Stimulated activated CD4-positive, alpha-beta T cell treated with anti-CD3 and anti-CD28 coated beads, TNF-alpha, amount 100 ng/mL, for 48 hours (primary cell): Measurements from ENCODE around the gene CEP295NL.
"Not testable (repeated sequence)": the region's sequence is repeated elsewhere in the genome, so short reads cannot be mapped to it uniquely, and the experiment has no call there.

ENCODE experiments used
- DNase-seq, 3 donors: peaks; one replicate each; pipeline ENCODE4 v3.0.0-alpha.2; 2020; ENCODE audit warnings: low read depth in 3 of 3

Gene CEP295NL

DNA sequence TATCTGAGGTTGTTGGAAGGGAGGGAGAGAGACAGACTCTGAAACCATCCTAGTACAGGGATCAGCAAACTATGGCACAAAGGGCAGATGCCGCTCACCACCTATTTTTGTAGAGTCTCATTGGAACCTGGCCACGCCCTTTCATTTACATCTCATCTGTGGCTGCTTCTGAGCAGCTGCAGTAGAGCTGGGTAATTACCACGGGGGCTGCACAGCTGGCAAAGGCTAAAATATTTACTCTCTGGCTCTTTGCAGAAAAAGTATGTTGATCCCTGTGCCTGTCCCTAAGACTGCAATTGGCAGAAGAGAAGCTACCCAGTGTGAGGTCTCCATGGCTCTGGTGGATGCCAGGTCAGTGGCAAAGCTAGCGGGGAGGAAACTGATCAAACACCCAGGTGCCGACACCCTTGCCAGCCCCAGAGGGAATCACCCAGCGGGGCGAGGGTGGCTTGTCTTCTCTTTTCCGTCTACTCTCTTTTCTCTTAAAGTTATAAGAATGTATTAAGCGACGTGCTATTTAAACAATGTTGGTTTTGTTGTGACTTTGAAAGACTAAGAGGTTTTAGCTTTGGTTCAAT, 14.0 kb downstream of the CEP295NL start:
- no peak for DNase-seq

DNA sequence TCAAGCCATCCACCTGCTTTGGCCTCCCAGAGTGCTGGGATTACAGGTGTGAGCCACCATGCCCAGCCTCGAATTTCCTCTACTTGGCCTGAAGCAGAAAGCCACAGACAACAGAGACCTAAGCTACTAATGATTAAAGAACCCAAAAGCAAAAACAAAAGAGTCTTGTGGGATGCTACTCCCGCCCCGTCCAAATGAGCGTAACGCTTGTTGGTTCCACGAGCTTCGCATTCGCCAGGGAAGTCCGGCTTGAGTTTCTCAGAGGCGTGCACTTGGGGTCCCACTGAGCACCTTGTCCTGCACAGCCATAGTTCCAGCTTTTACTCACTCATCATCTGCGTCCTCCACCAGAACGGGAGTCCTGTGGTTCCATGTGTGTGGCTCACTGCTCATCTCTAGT, 16.0 kb downstream of the CEP295NL start:
- no peak for DNase-seq

DNA sequence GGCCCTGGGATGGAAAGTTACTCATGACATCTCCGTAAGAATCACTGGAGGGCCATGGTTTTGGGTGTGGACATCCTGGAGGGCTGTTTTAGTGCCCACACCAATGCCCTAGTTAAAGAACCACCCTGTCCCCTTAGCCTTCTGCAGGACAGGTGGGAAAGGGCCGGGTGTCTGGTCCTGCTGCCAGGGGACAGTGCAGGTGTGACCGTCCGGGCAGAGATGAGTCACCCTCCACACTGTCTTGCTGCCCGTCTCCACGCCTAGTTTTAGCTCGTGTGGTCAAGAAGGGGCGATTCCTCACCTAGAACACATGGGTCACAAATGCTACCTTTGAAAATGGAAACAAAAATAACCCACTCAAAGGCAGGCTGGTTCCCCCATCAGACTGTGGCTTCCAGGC, 17.0 kb downstream of the CEP295NL start:
- DNase-seq: no peak

DNA sequence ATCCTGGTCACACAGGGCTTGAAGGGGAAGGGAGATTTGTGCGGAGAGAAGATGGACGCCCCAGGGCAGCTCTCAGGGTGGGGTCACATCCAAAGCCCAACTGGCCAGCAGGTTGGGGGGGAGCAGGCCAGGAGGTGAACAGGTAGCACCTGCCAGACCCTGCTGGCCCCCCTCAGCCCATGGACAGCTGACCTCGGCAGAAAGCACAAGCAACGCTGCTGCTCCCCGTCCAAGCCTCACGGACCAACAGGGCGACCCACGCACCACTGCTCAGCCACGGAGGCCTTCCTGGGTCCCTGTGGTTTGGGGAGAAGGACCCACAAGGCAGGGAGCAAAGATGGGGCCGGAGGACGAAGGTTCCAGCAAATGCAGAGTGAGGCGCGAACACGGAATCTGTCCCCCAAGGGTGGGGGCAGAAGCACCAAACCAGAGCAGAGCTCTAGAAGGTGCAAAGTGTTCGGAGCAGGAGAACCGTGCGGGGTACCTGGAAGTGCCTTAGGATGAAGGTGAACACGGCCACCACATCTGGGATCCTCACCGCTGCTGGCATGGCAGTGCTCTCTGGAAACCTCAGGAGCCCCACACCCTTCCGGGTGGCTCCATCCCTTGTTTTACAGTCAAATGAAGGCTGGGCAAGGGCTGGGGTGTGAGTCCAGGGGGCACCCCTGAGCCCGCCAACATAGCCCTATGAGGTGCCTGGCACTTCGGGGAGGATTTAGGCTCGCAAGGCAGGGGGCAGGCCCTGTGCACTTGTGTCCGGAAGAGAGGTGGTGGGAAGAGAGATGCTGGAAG, 17.9 kb downstream of the CEP295NL start:
- DNase-seq: no peak

DNA sequence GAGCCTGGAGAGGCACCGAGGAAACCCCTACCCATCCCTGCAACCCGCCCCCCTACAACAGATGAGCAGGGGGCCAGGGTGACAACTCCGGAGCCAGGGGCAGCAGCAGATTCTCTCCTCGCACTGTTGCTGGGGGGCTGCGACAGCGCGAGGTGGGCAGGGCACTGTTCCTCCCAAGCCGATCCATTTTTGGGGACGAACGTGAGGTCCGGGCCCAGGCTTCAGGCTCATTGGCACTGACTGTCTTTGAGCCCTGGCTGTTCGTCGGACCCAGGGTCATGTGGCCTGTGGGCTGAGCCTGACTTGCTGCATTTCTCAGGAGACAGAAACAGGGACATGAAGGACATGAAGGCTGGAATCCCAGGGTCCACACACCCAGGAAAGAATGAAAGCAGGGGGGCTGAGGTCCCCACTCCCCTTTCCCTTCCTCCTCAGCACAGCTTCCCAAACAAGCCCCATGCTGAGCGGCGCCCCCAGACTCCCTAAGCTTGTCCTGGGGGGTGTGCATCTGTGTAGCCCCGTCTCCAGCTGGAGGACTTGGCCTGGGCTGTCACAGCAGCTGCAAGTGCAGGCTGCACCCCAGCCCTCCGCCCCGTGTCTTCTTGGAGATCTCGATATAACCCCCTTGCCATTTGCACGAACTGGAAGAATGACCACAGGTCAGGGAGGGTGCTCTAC, 18.7 kb downstream of the CEP295NL start:
- DNase-seq: no peak

DNA sequence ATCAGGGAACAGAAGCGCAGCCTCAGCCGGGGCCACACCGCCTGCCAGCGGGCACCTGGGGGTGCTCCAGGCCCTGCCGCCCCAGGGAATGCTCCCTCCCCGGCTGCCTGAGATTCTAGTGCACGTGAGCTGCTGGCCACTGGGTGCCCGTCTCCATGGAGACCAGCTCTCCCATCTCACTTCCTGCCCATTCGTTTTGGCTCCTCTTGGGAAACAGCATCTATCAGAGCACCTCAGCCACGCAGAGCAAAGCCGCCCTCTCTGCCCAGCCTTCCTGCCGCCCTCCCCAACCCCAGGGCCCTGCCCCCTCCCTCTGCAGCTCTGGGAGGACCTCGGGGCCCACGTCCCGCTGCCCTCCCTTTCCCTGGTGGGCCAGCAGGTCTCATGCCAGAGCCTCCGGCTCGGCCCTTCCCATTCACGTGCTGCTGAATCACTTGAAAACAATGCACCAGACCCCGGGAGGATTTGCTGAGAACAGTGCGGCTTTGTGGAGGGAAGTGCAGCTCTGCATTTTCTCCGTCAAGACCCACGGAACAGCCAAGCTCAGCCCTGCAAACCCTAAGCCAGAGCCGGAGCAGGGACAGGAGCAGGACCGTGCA, 19.4 kb downstream of the CEP295NL start:
- no peak for DNase-seq

DNA sequence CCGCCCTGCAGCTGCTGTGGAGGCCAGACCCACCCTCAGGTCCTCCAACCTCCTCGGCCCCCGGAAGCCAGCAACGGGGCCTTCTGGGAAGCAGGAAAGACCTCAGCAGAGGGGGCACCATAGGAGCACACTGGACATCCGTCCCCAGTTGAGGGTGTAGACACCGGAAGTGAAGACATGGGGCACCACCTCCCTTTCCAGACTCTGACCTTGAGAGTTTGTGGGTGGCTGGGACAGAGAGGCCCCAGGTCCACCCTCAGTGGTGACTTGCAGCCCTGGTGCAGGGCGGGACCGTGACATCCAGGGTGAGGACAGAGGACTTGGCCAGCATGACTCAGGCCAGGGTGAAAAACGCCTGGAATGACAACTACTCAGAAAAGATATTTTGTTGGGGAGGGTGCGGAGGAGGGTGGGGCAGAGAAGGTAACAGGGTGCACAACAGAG, 19.9 kb downstream of the CEP295NL start:
- DNase-seq: no peak

DNA sequence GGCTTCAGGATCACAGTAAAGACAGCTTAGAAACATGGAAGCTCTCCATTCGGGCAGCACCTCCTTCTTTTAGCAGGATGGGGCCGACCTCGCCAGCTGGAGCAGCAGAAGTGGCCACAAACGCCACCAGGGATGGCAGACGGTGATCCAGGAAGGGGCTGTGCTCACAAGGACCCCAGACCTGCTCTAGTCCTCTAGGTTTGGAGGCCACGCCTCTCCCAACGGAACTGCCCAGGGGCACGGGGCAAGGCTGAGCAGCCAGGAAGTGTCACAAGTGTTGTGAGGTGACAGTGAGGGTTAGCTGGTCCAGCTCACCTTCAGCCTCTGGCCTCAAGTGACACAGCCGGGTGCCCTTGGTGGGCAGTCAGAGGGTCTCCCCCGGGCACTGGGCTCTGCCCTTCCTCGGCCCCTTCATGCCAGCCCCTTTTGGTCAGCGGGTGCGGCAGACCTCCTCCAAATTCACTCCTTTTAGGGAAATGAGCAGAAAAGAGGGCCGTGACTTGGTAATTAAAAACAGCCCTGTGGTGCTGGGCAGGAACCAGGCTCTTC, 20.4 kb downstream of the CEP295NL start:
- no peak for DNase-seq

DNA sequence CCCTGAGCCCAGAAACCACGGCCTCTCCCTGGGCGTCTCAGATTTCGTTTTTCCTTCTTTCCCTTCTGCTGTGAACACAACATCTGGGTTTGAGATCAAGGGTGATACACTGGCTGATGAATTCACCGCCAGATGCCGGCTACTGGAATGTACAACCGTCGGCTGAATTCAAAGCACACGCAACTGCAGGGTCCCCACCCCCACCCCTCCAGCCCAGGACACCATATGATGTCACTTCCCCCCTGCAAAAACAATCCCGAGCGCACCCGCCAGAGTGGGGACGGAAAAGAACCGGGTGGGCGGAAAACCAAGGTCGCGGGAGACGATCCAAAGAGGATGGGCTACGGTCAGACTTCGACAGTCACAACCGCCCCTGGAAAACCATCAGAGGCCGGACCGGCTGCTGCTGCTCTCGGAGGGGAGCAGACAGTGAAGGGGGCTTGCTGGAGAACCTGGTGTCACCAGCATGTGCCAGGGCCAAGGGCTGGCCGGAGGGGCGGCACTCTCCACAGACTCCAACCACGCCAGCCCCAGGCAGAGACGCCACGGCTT, 23.3 kb downstream of the CEP295NL start:
- DNase-seq: no peak

DNA sequence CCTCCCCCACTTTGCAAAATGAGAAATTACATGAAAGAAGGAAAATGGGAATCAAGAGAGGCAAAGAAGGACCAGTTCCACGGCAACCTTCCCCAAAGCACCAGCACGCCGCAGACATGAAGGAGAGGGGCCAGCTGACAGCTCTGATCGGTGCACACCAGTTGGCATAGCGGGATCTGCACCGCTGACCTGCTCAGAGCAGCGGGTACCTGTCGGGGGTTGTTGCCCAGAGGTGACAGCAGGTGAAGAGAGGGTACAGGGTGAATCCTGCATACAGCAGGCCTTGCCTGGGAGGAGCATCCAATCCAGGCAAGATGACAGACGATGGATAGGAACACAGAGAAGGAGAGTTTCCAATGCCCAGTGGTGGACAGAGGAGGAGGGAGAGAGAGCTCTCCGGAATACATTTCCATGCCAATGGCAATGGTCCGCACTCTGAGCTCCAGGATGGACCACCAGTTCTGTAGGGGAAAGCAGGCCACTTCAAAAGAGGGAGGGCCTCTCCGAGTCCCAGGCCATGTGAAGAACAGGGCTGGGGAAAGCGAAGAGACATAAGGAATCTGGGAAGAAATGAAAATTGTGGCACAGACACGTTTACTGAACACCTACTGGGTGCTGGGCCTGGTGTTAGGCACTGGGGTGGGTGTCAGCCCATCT, 24.0 kb downstream of the CEP295NL start:
- DNase-seq: no peak

DNA sequence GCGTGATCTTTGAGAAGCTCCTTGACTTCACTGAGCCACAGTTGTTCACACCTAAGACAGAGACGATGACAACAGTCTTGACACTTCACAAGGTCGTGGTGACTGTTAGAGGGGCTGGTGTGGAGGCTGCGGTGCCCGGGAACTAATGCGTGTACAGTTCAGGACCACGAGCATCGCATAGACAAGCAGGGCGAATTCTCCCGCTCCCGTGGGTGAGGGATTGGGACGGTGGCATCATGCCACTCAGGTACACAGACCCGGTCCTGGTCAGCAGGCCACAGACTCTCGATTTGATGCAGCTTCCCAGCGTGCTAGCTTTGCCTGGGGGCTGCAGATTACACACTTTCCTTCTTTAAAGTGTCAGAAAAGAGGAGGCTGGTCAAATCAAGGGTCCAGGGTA, 24.7 kb downstream of the CEP295NL start:
- no peak for DNase-seq

DNA sequence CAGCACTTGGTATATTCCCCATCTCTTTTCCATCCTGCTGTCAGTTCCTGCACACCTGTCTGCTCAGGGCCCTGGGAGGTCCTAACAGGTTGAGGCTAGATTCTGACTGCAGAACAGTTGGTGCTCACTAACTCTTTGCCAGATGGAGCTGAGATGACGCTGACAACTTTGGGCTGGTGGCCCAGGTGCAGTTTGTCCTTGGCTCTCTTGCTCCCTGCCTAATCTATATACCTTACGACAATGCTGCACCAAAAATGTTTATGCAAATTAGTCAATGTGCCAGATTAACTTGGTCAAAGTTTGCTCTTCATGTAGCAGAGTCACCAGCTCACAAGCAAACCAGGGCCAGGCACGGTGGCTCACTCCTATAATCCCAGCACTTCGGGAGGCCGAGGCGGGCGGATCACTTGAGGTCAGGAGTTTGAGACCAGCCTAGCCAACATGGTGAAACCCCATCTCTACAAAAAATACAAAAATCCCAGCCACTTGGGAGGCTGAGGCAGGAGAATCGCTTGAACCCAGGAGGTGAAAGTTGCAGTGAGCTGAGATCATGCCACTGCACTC, 26.0 kb downstream of the CEP295NL start:
- not testable (repeated sequence) for DNase-seq

DNA sequence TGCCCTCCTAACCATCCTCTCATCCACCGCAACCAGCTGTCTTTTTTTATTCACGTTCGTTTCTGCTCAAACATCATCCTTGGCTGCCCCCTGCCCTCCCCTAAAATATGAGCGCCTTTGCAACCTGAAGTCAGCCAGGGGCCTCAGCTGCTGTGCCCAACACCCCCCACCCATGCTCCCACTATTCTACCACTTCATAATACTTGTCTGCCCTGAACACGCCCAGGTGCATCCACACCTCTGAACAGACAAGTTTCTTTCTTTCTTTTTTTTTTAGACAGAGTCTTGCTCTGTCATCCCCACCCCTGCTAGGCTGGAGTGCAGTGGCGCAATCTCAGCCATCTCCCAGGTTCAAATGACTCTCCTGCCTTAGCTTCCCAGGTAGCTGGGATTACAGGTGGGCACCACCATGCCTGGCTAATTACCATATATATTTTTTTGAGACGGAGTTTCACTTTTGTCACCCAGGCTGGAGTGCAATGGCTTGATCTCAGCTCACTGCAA, 26.9 kb downstream of the CEP295NL start:
- DNase-seq: no peak

DNA sequence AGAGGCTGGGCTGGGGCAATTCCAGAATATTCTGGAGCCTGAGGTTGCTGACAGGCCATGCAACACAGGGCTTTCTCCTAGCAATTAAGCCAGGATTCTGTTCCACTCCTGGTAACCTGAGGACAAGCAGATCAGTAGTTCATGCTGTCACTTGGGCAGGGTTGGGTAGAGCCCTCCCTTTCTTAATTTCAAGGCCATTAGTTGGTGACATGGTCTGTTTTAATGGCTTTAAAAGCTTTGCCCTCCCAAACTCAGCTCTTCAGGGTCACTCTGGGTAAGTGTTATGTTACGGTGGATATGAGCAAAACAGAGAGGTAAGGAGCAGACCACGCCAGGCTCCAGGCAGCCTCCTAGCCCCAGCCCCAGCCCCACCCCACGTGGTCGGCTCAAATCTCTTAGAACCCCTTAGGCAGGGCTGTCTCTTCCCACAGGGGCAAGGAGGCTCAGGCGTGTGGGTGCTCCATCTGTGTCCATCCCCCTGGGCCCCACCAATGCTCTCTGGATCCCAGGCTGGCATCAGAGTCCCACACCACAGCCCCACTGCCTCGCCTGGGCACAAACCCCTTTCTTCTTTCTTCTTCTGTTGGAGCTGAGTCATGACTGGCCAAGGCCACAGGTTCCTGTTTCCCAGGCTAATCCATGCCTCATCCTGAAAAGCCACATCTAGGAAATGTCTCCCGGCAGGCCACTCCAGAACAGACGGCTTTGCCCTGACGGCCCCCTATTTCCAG, 27.5 kb downstream of the CEP295NL start:
- DNase-seq: no peak

DNA sequence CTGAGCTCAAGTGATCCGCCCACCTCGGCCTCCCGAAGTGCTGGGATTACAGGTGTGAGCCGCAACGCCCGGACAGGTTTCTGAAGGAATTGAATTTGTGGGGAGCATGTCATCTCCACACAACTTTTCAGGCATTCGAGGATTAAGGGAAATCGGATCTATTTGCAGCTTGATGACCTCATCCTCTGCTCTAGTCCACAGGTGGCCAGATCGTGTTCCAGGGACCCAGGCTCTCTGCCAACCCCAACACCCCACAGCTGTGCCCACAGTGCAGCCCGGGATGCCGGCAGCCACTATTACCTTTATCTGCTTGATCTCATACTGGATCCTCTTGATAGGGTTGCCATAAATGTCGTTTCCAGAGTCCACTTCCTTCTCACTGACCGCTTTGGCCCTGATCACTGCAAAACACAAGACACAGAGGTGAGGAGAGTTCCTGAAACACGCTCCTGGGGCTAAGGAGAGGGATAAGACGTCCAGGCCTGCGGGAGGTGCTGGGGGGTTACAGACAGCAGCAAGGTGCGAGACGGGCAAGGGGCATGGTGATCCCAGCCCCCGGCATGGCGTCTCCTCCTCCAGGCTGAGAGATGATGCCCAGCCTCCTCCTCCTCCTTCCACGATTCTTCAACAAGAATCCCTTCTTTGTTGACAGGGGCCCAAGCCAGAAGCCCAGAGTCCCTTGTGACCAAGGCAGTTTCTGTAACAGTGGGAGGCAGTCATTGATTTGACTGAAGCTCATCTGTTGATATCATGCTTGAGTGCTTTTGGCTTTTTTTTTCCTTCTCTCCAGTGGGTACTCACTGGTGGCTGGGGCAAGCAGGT, 29.3 kb downstream of the CEP295NL start:
- no peak for DNase-seq

DNA sequence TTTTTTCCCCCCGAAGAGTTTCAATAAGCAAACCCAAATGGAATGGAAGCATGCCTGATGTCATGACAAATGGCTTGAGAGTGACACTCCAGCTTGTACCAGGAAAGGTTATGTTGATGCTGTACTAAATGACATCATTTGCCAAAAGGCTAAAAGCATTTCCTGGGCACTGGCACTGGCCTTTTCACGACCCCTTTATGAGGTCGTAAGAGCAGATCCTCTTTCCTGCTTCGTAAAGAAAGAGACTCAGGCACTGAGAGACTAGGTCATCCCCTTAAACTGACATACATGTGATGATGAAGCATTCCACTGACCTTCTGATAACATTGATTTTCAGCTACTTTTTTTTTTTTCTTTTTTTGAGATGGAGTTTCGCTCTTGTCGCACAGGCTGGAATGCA, 30.5 kb downstream of the CEP295NL start:
- no peak for DNase-seq

DNA sequence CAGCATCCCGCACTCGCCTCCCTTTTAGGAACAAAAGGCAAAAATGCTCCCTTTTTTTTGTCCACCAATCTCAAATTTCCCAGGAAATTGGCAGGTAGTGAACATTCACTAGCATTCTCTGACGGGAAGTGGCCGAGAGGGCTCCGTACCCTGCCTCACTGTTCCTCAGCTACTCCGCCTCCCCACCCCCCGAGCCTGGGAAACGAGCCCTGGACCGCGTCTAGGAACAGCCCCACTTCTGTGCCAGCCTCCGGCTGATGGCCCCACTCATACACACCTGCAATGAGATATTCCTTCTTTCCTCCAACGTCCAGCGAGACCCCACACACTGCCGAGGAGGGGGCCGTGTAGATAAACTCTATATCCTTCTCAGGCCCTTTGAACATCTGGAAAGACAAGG, 32.4 kb downstream of the CEP295NL start:
- no peak for DNase-seq

DNA sequence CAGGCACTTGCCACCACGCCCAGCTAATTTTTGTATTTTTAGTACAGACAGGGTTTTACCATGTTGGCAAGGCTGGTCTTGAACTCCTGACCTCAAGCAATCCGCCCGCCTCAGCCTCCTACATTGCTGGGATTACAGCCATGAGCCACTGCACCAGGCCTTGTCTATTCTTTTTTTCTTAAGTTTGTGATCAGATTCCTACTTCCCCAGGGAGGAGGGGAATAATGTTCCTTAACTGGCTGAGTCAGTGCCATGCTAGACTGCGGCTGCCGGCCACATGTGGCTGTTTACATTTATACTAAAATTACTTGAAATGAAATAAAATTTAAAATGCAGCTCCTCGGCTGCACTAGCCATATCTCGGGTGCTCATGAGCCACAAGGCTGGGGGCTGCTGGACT, 34.6 kb downstream of the CEP295NL start:
- DNase-seq: no peak

DNA sequence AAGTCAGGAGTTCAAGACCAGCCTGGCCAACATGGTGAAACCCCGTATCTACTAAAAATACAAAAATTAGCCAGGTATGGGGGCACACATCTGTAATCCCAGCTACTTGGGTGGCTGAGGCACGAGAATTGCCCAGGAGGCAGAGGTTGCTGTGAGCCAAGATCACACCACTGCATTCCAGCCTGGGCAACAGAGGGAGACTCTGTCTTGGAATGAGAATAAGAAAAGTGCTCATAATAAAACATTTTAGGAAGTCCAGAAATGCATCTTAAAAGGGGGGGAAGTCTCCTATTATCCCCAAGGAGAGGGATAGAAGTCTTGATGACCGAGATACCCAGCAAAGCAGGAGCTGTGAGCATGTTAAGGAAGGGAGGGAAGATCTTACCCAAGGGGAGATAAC, 36.0 kb downstream of the CEP295NL start:
- DNase-seq: not testable (repeated sequence)
